Glomerular visceral epithelial cell (primary cell): Measurements from ENCODE around the gene CPLX3.

Experiments used
- DNase-seq: peaks from one replicate; pipeline ENCODE4 v3.0.0-alpha.2; 2016; ENCODE audit errors: extremely low spot score

The CPLX3 gene

GRCh38 chr15:74802290-74802689 lies 24.1 kb upstream of the CPLX3 start:
- DNase-seq: no peak

GRCh38 chr15:74802862-74803447 lies 23.5 kb upstream of the CPLX3 start:
- no peak for DNase-seq

DNA sequence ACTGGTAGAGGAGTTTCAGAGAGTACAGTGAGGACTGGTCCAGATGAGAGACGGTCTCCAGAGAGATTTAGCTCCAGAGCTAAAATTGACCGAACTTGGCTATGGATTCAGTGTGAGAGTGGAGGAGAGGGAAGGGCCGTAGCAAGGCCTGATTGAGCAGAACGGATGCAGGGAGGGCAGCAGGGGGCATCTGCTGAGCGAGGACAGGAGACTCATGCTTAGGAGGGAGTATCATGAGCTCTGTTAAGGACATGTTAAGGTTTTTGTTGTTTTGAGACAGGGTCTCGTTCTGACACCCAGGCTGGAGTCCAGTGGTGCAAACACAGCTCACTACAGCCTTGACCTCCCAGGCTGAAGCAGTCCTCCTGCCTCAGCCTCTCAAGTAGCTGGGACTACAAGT lies 21.5 kb upstream of the CPLX3 start:
- no peak for DNase-seq

DNA sequence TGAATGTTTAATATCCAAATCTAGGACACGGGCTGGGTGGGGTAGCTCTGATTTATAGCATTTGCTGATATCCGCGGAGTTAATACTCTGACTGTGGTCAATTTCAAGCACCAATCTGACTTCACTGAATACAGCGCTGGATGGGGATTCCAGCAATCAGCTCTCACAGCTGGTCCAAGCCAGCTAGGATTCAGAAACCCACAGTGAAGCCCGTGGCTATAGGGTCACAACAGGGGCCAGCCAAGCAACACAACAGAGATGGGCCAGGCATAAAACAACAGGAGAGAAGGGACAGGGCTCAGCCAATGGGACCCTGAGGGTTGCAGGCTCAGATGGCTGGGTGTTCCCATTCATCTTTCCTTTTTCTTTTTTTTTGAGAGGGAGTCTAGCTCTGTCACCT lies 19.1 kb upstream of the CPLX3 start:
- DNase-seq: no peak

DNA sequence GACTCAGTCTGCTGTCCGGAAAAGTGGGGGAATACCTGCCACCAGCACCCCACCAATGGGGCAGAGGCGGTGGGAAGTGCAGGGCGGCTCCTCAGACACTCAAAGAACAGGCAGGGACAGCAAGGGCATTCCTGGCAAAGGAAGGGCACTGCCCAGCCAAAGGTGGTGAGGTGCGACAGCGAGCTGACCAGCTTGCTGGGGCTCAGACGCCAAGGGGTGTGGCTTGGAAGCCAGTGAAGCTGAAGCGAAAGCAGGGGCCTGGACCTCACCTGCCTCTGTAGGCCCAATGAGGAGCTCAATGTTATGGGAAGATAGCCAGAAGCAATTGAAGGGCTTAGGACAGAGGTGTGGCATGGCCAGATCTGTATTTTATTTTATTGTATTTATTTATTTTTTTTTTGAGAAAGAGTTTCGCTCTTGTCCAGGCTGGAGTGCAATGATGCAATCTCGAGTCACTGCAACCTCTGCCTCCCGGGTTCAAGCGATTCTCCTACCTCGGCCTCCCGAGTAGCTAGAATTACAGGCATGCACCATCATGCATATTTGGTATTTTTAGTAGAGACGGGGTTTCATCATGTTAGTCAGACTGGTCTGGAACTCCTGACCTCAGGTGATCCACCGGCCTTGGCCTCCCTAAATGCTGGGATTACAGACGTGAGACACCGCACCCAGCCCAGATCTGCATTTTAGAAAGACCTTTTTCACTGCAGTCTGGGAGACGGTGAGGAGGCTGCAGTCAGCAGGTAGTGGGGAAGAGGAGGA lies 18.2 kb upstream of the CPLX3 start:
- peak; percentile 33 for DNase-seq

DNA sequence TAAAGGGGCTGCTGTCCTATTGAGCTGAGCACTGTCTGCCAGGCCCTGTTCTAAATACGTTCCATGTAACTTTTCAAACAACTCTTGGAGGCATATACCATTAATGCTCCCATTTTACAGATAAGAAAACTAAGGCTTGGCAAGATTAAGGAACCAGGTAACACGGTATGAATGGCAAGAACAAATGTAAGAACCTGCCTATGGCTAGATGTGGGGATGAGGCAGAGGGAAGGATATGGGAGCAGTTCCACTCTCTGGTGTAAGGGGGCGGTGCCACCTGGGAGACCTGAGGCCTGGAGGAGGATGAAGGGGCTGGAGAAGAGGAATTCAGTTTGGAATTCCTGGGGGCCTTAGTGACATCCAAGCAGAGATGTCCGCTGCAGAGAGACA lies 17.6 kb upstream of the CPLX3 start:
- no peak for DNase-seq

GRCh38 chr15:74809242-74809641 lies 17.2 kb upstream of the CPLX3 start:
- DNase-seq: no peak

DNA sequence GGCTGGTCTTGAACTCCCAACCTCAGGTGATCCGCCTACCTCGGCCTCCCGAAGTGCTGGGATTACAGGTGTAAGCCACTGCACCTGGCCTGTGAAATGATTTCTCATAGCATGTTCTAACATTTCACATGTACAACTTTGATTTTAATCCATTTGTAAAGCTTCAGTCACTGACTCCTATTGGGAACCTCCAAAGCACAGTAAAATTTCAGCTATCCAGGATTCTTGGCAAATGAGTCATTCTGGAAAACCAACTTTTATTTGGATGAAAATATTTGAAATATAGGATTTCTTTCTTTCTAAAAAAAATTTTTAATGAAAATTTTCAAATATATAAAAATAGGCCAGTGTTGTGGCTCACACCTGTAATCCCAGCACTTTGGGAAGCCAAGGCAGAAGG lies 16.5 kb upstream of the CPLX3 start:
- no peak for DNase-seq

DNA sequence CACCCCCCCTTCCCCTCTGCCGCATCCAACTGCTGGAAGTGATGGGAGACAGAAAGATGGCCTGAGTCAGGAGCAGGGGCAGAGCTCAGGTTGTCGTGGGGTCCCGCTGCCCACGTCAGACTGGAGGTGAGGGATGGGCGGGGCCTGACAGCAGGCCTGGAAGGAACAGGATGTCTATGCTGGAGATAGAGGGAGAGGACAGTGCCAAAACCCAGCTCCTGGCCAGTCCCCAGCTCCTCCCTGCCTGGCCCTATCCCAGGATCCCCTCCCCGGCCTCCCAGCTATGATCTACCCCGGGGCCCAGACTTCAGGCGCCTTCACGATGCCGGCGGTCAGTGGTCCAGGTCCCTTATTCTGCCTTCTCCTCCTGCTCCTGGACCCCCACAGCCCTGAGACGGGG lies 13.9 kb upstream of the CPLX3 start, which contains the start of gene LMAN1L:
Gene LMAN1L (plus strand): TSS at position 303 of the 400 bp plus-strand sequence. CDS start 20 bp downstream, at position 323.
- no peak for DNase-seq

- DNase-seq: no peak
Measured at GRCh38 chr15:74815121-74815934, 11.1 kb upstream of the CPLX3 start.

DNA sequence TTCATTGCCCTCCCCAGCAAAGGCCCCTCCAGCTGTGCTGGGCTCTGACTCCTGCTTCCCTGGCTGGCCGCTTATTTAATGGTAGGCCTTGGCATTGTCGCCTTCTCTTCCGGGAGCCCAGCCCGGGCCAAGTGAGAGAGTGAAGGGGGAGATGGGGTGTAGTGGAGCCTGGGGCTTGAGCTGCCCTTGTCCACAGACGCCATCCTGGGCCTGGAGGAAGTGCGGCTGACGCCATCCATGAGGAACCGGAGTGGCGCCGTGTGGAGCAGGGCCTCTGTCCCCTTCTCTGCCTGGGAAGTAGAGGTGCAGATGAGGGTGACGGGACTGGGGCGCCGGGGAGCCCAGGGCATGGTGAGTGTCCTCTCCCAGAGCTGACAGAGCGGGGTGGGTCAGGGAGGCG lies 10.5 kb upstream of the CPLX3 start:
- DNase-seq: no peak

DNA sequence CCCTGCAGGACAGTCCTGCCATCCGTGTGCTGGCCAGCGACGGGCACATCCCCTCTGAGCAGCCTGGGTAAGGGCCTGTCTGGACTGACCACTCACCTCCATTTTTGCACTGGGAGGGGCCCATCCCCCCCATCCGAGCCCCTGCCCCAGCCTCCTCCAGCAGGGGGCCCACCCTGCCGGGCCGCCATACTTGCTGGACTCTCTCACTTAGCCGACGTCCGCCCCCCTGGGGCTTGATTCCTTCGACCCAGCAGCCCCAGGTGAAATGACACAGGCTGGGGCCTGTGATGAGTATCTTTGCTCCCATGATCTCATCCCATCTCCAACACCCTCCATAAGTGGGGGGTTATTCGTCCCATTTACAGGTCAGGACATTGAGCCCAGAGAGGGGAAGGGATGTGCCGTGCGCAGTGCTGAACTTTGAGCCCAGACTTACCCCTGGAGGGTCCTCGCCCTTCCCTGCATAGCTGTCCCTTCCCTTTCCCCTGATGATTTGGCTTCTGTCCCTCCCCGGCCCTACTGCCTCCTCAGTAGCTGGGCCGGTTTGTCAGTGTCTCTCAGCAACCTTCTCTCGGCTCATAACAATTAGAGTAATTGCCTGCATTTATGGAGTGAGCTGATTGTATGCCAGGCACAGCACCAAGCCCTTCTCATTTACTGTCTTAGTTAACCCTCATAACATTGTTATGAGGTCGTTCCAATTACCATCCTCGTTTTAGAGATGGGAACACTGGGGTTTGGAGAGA lies 9.6 kb upstream of the CPLX3 start:
- no peak for DNase-seq

DNA sequence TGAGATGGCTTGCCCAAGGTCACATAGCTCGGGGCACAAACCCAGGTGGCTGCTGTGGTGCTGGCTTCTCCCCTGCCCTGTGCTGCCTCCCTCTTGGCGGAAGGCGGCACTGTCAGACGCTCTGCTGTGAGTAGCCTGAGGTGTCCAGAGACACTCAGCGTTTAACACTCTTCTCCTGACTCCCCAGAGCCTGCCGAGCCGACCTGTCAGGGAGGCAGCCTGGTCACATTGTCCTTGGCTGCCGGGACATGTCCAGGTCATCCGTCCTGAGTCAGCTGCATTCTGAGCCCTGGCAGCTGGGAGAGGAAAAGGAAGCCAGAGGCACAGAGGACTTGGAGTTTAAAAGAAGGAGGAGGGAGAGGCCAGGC lies 9.1 kb upstream of the CPLX3 start:
- DNase-seq: peak; percentile 37

DNA sequence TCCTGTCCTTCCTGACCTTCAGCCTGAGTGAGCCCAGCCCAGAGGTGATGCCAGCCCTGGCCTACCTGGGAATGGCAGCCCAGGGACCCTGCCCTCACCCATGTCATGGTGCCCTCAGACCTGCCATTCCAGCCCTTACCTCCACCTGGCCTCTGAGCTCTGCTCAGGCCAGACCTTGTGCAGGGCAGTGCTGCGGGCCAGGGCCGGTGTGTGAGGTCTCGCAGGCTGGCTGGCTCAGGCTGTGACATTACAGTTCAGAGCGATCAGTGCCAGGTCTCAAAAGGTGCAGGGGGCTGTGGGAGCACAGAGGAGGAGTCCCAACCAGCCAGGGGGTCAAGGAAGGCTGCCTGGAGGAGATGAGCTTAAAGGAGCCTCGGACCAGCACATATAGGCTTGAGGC lies 6.4 kb upstream of the CPLX3 start:
- DNase-seq: no peak

DNA sequence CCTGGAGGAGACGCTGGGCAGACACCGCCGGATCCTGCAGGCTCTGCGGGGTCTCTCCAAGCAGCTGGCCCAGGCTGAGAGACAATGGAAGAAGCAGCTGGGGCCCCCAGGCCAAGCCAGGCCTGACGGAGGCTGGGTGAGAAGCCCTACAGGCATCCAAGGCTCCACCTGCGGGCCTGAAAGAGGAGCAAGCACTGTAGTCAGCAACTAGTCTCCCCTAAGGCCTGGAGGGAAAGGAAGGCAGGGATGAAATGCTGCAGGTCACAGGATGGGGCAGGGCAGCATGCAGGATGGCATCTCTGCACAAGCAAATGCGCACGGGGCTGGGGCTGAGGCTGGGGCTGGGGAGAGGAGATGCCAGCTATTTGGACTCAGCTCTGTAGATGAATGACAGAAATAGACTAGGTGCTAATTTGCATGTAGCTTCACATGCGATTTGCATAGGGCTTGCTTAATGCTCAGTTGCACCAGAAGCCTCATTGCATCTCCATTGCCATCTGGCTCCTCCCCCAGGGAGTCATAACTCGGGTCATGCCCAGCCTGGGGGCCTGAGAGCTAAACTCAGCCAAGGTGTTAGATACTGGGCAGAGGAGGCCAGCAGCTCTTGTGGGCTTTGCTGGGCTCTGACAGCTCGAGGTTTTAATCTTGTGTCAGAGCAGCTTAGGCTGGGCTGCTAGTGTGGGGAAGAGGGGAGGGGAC lies 5.2 kb upstream of the CPLX3 start:
- DNase-seq: no peak

GRCh38 chr15:74821790-74822158 lies 4.7 kb upstream of the CPLX3 start:
- no peak for DNase-seq

- no peak for DNase-seq
Measured at GRCh38 chr15:74822233-74822632, 4.2 kb upstream of the CPLX3 start.

DNA sequence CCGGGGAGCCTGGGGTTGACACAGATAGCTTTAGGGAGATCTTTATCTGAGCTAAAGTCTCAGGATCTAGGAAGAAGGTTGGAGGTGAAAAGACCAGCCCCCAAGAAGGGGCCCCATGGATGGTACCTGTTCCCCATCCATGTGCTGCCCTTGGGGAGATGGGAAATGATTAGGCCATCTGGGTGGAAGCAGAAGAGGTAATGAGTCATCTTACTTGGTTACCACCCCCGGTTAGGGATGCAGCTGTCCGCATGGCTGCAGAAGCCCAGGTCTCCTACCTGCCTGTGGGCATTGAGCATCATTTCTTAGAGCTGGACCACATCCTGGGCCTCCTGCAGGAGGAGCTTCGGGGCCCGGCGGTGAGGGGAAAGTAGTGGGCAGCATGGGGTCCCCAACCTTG lies 3.1 kb upstream of the CPLX3 start:
- no peak for DNase-seq

DNA sequence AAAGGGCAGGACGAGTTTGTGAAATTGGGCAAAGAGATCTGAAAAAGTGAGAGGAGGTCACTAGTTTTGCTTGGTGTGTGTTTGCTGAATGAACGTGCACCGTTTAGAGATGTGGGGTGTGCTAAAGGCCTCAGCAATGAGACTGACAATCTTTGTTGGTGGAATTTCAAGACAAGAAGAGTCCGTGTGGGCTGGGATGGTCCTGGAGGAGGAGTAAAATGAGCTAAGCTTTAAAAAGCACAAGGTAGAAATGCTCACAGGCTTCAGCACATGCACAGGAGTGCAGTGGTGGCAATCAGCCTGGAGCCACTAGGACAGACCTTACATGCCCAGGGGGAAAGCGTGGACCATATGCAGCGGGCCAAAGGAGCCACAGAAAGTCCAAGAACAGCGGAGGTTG lies 1.5 kb upstream of the CPLX3 start:
- DNase-seq: no peak

DNA sequence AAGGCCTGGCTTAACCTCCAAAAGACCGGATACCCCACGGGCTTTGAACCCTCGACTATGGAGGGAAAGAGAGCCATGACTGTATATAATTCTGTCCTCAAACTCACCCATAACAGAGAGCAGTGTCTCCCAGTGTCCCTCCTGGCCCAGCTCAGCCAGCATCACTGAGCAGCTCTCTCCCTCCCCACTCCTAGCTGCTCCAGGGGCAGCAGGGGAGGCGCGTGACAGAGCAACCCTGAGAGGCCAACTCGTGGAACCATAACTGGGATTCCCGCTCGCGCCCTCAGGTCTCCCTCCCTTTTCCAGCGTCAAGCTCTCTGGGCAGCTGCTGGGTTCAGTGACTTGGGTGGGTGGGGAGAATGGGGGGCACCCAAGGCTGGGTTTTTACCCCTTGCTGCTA lies 561 bp upstream of the CPLX3 start:
- no peak for DNase-seq

- no peak for DNase-seq
Measured at GRCh38 chr15:74826921-74827320, 494 bp downstream of the CPLX3 start.

DNA sequence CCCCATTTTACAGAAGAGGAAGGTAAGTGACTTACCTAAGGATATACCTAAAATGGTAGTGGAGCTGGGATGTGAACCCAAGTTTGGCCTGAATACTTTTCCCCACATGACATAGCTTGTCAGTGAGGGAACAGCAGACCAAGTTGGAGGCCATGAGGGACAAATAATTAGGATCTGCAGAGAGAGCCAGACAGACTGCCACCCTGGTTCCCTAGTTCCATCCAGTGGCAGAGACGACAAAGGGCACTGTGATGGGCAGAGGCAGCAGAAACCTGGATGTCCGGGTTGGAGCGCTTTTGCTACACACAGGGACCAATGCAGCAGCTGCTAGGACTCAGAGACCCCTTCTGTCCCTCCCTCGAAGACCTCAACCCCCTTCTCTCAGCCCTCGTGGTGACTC lies 1.2 kb downstream of the CPLX3 start:
- DNase-seq: no peak
